Measurements from ENCODE around the gene TROAP.
"Not testable (repeated sequence)": the region's sequence is repeated elsewhere in the genome, so short reads cannot be mapped to it uniquely, and the experiment has no call there.

TROAP gene

GRCh38 chr12:49377386-49377785 is 54.3 kb downstream of the TROAP start:
- H3K4me3 ChIP-seq (ENCODE audit: low read depth, low read length): no peak overlapping the region
- TF ChIP-seq, protein P1, sequence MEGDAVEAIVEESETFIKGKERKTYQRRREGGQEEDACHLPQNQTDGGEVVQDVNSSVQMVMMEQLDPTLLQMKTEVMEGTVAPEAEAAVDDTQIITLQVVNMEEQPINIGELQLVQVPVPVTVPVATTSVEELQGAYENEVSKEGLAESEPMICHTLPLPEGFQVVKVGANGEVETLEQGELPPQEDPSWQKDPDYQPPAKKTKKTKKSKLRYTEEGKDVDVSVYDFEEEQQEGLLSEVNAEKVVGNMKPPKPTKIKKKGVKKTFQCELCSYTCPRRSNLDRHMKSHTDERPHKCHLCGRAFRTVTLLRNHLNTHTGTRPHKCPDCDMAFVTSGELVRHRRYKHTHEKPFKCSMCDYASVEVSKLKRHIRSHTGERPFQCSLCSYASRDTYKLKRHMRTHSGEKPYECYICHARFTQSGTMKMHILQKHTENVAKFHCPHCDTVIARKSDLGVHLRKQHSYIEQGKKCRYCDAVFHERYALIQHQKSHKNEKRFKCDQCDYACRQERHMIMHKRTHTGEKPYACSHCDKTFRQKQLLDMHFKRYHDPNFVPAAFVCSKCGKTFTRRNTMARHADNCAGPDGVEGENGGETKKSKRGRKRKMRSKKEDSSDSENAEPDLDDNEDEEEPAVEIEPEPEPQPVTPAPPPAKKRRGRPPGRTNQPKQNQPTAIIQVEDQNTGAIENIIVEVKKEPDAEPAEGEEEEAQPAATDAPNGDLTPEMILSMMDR (IDR thresholded peaks at IDR 0.05; ENCODE audit: low read depth, low read length): no peak

GRCh38 chr12:49380184-49380583 is 57.1 kb downstream of the TROAP start:
- H3K4me3 ChIP-seq (ENCODE audit: low read depth, low read length): not testable (repeated sequence)
